ENCODE results near the gene TMEM19. TPM values are rescaled to one million over a fixed set of nuclear protein-coding genes. Genes with fewer than 3 reads are reported as not detected.

The TMEM19 gene
- total RNA-seq, 4 donors from 2014 or later: 10.6 to 35.9 (median 20.1) TPM

- Histone ChIP-seq H3K4me3 (no peak overlapping the region), H3K9me3 (no peaks in the 10 kb centered on the region), H3K4me1 (peaks cover 0 to 3% of the 10 kb centered on the region in 2 donors), H3K36me3 (no peaks in the 10 kb centered on the region), H3K27me3 (no peaks in the 10 kb centered on the region), H3K27ac (no peak overlapping the region)
- TF ChIP-seq POLR2A (IDR thresholded peaks at IDR 0.05) (no peak), CTCF (IDR thresholded peaks at IDR 0.05) (no peak)
- DNase-seq: no peak
- intact Hi-C loops (cut with DNase I; ENCODE audit: low total_unique reads): no loop called here
Measured at GRCh38 chr12:71649401-71649800, 36.5 kb upstream of the TMEM19 start.

- peaks cover 0 to 3% of the 10 kb centered on the region in 2 donors for H3K4me1 ChIP-seq
- no peak overlapping the region for H3K27ac ChIP-seq
- H3K4me3 ChIP-seq: no peak overlapping the region
- H3K27me3 ChIP-seq: no peaks in the 10 kb centered on the region
- intact Hi-C loops (cut with DNase I; ENCODE audit: low total_unique reads): no loop called here
- TF ChIP-seq POLR2A (IDR thresholded peaks at IDR 0.05): no peak
- H3K36me3 ChIP-seq: no peaks in the 10 kb centered on the region
- no peaks in the 10 kb centered on the region for H3K9me3 ChIP-seq
- DNase-seq: no peak
Measured at GRCh38 chr12:71652656-71653055, 33.2 kb upstream of the TMEM19 start.

- TF ChIP-seq POLR2A (IDR thresholded peaks at IDR 0.05): no peak
- no peak for TF ChIP-seq CTCF (IDR thresholded peaks at IDR 0.05)
- no peaks in the 10 kb centered on the region for H3K27me3 ChIP-seq
- H3K27ac ChIP-seq: no peak overlapping the region
- H3K4me3 ChIP-seq: no peak overlapping the region
- no peaks in the 10 kb centered on the region for H3K9me3 ChIP-seq
- intact Hi-C loops (cut with DNase I; ENCODE audit: low total_unique reads): no loop called here
- no peaks in the 10 kb centered on the region for H3K36me3 ChIP-seq
- no peak for DNase-seq
- peaks cover 0 to under 1% of the 10 kb centered on the region in 2 donors for H3K4me1 ChIP-seq
Measured at GRCh38 chr12:71653137-71653536, 32.7 kb upstream of the TMEM19 start.

GRCh38 chr12:71654200-71654599 is 31.7 kb upstream of the TMEM19 start:
- Histone ChIP-seq H3K4me3 (no peak overlapping the region), H3K36me3 (no peaks in the 10 kb centered on the region), H3K27me3 (no peaks in the 10 kb centered on the region), H3K27ac (no peak overlapping the region), H3K9me3 (no peaks in the 10 kb centered on the region), H3K4me1 (no peaks in the 10 kb centered on the region)
- DNase-seq: no peak
- TF ChIP-seq CTCF (IDR thresholded peaks at IDR 0.05) (no peak), POLR2A (IDR thresholded peaks at IDR 0.05) (no peak)
- intact Hi-C loops (cut with DNase I; ENCODE audit: low total_unique reads): no loop called here

GRCh38 chr12:71655495-71655894 is 30.4 kb upstream of the TMEM19 start:
- Histone ChIP-seq H3K4me3 (no peak overlapping the region), H3K36me3 (no peaks in the 10 kb centered on the region), H3K9me3 (no peaks in the 10 kb centered on the region), H3K27ac (no peak overlapping the region), H3K27me3 (no peaks in the 10 kb centered on the region), H3K4me1 (no peaks in the 10 kb centered on the region)
- no peak for DNase-seq
- intact Hi-C loops (cut with DNase I; ENCODE audit: low total_unique reads): no loop called here
- TF ChIP-seq POLR2A (IDR thresholded peaks at IDR 0.05) (no peak), CTCF (IDR thresholded peaks at IDR 0.05) (no peak)

GRCh38 chr12:71655907-71656306 is 30.0 kb upstream of the TMEM19 start:
- H3K27ac ChIP-seq: no peak overlapping the region
- no peak for TF ChIP-seq CTCF (IDR thresholded peaks at IDR 0.05)
- no peak for TF ChIP-seq POLR2A (IDR thresholded peaks at IDR 0.05)
- no peaks in the 10 kb centered on the region for H3K4me1 ChIP-seq
- no peak overlapping the region for H3K4me3 ChIP-seq
- DNase-seq: no peak
- no peaks in the 10 kb centered on the region for H3K36me3 ChIP-seq
- intact Hi-C loops (cut with DNase I; ENCODE audit: low total_unique reads): no loop called here
- H3K27me3 ChIP-seq: no peaks in the 10 kb centered on the region
- H3K9me3 ChIP-seq: no peaks in the 10 kb centered on the region
